Measurements from ENCODE around the gene EYA2.

EYA2 gene

GRCh38 chr20:47237715-47238114 lies 343.1 kb downstream of the EYA2 start:
- no peak for DNase-seq
